ENCODE data around the gene TRAPPC12. TPM values are rescaled to one million over a fixed set of nuclear protein-coding genes. Genes with fewer than 3 reads are reported as not detected.
"Not testable (repeated sequence)": the region's sequence is repeated elsewhere in the genome, so short reads cannot be mapped to it uniquely, and the experiment has no call there.

The TRAPPC12 gene
- total RNA-seq, 6 donors from 2014 or later, result 68.1 to 307 (median 91.5) TPM

- peaks cover 5 to 31% (median 16%) of the 10 kb centered on the region in 4 donors for H3K36me3 ChIP-seq
- DNase-seq (no peak), ATAC-seq (ENCODE audit: low FRiP score in 2 of 2) (peak in 1 of 2 donors; percentile 86)
- no peak for TF ChIP-seq POLR2A (IDR thresholded peaks at IDR 0.05)
- TF ChIP-seq POLR2AphosphoS5 (IDR thresholded peaks at IDR 0.05), result no peak
- TF ChIP-seq, protein P1, sequence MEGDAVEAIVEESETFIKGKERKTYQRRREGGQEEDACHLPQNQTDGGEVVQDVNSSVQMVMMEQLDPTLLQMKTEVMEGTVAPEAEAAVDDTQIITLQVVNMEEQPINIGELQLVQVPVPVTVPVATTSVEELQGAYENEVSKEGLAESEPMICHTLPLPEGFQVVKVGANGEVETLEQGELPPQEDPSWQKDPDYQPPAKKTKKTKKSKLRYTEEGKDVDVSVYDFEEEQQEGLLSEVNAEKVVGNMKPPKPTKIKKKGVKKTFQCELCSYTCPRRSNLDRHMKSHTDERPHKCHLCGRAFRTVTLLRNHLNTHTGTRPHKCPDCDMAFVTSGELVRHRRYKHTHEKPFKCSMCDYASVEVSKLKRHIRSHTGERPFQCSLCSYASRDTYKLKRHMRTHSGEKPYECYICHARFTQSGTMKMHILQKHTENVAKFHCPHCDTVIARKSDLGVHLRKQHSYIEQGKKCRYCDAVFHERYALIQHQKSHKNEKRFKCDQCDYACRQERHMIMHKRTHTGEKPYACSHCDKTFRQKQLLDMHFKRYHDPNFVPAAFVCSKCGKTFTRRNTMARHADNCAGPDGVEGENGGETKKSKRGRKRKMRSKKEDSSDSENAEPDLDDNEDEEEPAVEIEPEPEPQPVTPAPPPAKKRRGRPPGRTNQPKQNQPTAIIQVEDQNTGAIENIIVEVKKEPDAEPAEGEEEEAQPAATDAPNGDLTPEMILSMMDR (IDR thresholded peaks at IDR 0.05), result no peak
- no peak for TF ChIP-seq EP300 (IDR thresholded peaks at IDR 0.05)
- no peaks in the 10 kb centered on the region for H3K9me3 ChIP-seq
- peak overlapping the region in 1 of 4 donors; percentile 29 for H3K4me3 ChIP-seq
- H3K27me3 ChIP-seq, result no peaks in the 10 kb centered on the region
- peaks cover 0 to 5% (median 2%) of the 10 kb centered on the region in 4 donors for H3K4me1 ChIP-seq
- H3K27ac ChIP-seq, result no peak overlapping the region
- WGBS, 2 donors, result 77 to 85% methylated on average over 27 to 29 of the region's 29 CpGs
Measured at GRCh38 chr2:3492951-3493614, 113.6 kb downstream of the TRAPPC12 start.

- DNase-seq (no peak), ATAC-seq (ENCODE audit: low FRiP score in 2 of 2) (peak; percentile 34 to 81)
- H3K27me3 ChIP-seq, result no peaks in the 10 kb centered on the region
- no peaks in the 10 kb centered on the region for H3K9me3 ChIP-seq
- peaks cover 10 to 36% (median 21%) of the 10 kb centered on the region in 4 donors for H3K36me3 ChIP-seq
- peak overlapping the region in 2 of 4 donors; percentile 9 to 29 for H3K4me3 ChIP-seq
- no peak overlapping the region for H3K27ac ChIP-seq
- WGBS, 2 donors, result 46 to 51% methylated on average over 10 of the region's 10 CpGs
- TF ChIP-seq POLR2AphosphoS5 (IDR thresholded peaks at IDR 0.05), result no peak
- no peak for TF ChIP-seq POLR2A (IDR thresholded peaks at IDR 0.05)
- TF ChIP-seq, protein P1 (IDR thresholded peaks at IDR 0.05), result no peak
- no peak for TF ChIP-seq EP300 (IDR thresholded peaks at IDR 0.05)
- peaks cover 0 to 5% (median 2%) of the 10 kb centered on the region in 4 donors for H3K4me1 ChIP-seq
Measured at GRCh38 chr2:3493615-3494007, 114.1 kb downstream of the TRAPPC12 start.

DNA sequence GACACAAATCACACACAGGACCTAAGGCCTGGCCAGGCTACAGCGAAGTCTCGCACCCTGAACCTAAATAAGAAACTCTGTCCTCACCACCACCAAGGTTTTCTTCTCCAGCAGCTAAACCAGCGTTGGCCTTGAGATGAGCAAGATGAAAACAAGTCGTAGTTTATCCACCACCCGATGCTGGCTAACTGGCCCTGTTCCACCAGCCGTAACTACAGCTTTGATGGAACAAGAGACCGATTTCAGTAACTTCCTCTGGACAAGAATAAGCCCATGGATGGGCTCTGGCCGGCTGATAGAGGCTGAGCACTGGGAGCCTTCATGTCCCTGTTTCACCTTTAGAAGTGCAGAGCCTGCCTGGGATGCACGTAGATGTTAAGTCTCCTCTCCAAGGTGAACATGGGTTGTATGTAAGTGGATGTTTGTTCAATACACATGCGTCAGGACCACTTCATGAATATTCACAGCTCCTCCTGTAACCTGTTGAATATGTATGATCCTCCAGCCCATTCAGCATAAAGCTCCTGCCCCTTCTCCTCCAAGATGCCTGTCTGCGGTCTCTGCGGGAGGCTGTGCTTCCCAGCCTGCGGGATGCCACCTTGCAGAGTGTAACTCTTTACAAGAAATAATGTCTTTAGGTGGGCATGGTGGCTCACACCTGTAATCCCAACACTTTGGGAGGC is 115.6 kb downstream of the TRAPPC12 start:
- WGBS, 2 donors, result 95 to 98% methylated on average over 12 to 13 of the region's 13 CpGs
- H3K27ac ChIP-seq, result no peak overlapping the region
- no peak overlapping the region for H3K4me3 ChIP-seq
- H3K27me3 ChIP-seq, result no peaks in the 10 kb centered on the region
- H3K4me1 ChIP-seq, result peaks cover 0 to 5% (median 2%) of the 10 kb centered on the region in 4 donors
- DNase-seq, result no peak
- no peak for TF ChIP-seq POLR2AphosphoS5 (IDR thresholded peaks at IDR 0.05)
- TF ChIP-seq POLR2A (IDR thresholded peaks at IDR 0.05), result no peak
- TF ChIP-seq EP300 (IDR thresholded peaks at IDR 0.05), result no peak
- TF ChIP-seq, protein P1 (IDR thresholded peaks at IDR 0.05), result no peak
- no peaks in the 10 kb centered on the region for H3K9me3 ChIP-seq
- peaks cover 23 to 49% (median 36%) of the 10 kb centered on the region in 4 donors for H3K36me3 ChIP-seq
- no peak for ATAC-seq (ENCODE audit: low FRiP score in 2 of 2)

GRCh38 chr2:3496708-3497080 is 117.2 kb downstream of the TRAPPC12 start:
- H3K4me1 ChIP-seq; DNase-seq; H3K27ac ChIP-seq; ATAC-seq (ENCODE audit: low FRiP score in 2 of 2); H3K9me3 ChIP-seq; H3K4me3 ChIP-seq; H3K27me3 ChIP-seq: not testable (repeated sequence)
- WGBS, 2 donors, result 94 to 96% methylated on average over 15 of the region's 15 CpGs
- peaks cover 28 to 64% (median 49%) of the 10 kb centered on the region in 4 donors for H3K36me3 ChIP-seq

- no peaks in the 10 kb centered on the region for H3K9me3 ChIP-seq
- no peak for ATAC-seq (ENCODE audit: low FRiP score in 2 of 2)
- H3K27me3 ChIP-seq, result no peaks in the 10 kb centered on the region
- TF ChIP-seq POLR2AphosphoS5 (IDR thresholded peaks at IDR 0.05), result no peak
- TF ChIP-seq EP300 (IDR thresholded peaks at IDR 0.05), result no peak
- no peak for TF ChIP-seq POLR2A (IDR thresholded peaks at IDR 0.05)
- TF ChIP-seq, protein P1 (IDR thresholded peaks at IDR 0.05), result no peak
- H3K4me3 ChIP-seq, result no peak overlapping the region
- no peak overlapping the region for H3K27ac ChIP-seq
- WGBS, 2 donors, result 93 to 94% methylated on average over 18 of the region's 18 CpGs
- peaks cover 0 to under 1% (median 0%) of the 10 kb centered on the region in 4 donors for H3K4me1 ChIP-seq
- no peak for DNase-seq
- peaks cover 28 to 70% (median 52%) of the 10 kb centered on the region in 4 donors for H3K36me3 ChIP-seq
Measured at GRCh38 chr2:3498783-3499394, 119.4 kb downstream of the TRAPPC12 start.
